Measurements from ENCODE around the gene SERTAD1. TPM values are rescaled to one million over a fixed set of nuclear protein-coding genes. Genes with fewer than 3 reads are reported as not detected.
A peak's percentile ranks its signal among the peaks of the same experiment; 100 is the strongest.
"Not testable (repeated sequence)": the region's sequence is repeated elsewhere in the genome, so short reads cannot be mapped to it uniquely, and the experiment has no call there.

The SERTAD1 gene
- polyA plus RNA-seq, 4 donors, result 6.3 to 11.2 (median 8.2) TPM

- DNase-seq (ENCODE audit: low read depth in 4 of 4, low spot score in 3 of 4), result no peak
Measured at GRCh38 chr19:40423938-40424337, 1.9 kb downstream of the SERTAD1 start.

- DNase-seq (ENCODE audit: low read depth in 4 of 4, low spot score in 3 of 4), result no peak
Measured at GRCh38 chr19:40422748-40423566, 2.8 kb downstream of the SERTAD1 start.

GRCh38 chr19:40421993-40422747 is 3.6 kb downstream of the SERTAD1 start:
- DNase-seq (ENCODE audit: low read depth in 4 of 4, low spot score in 3 of 4), result no peak

GRCh38 chr19:40420766-40421765 is 4.7 kb downstream of the SERTAD1 start:
- peak; percentile 66 to 89 (median 84) for DNase-seq (ENCODE audit: low read depth in 4 of 4, low spot score in 3 of 4)

GRCh38 chr19:40420451-40420765 is 5.4 kb downstream of the SERTAD1 start:
- DNase-seq (ENCODE audit: low read depth in 4 of 4, low spot score in 3 of 4), result no peak

- DNase-seq (ENCODE audit: low read depth in 4 of 4, low spot score in 3 of 4), result no peak
Measured at GRCh38 chr19:40419780-40420179, 6.0 kb downstream of the SERTAD1 start.

GRCh38 chr19:40419066-40419612 is 6.7 kb downstream of the SERTAD1 start:
- no peak for DNase-seq (ENCODE audit: low read depth in 4 of 4, low spot score in 3 of 4)

- DNase-seq (ENCODE audit: low read depth in 4 of 4, low spot score in 3 of 4), result no peak
Measured at GRCh38 chr19:40418040-40418439, 7.8 kb downstream of the SERTAD1 start.

- no peak for DNase-seq (ENCODE audit: low read depth in 4 of 4, low spot score in 3 of 4)
Measured at GRCh38 chr19:40417643-40417981, 8.2 kb downstream of the SERTAD1 start.

GRCh38 chr19:40416918-40417642 is 8.7 kb downstream of the SERTAD1 start:
- no peak for DNase-seq (ENCODE audit: low read depth in 4 of 4, low spot score in 3 of 4)

- no peak for DNase-seq (ENCODE audit: low read depth in 4 of 4, low spot score in 3 of 4)
Measured at GRCh38 chr19:40415768-40416167, 10.0 kb downstream of the SERTAD1 start.

- no peak for DNase-seq (ENCODE audit: low read depth in 4 of 4, low spot score in 3 of 4)
Measured at GRCh38 chr19:40414542-40415535, 11.0 kb downstream of the SERTAD1 start.

- no peak for DNase-seq (ENCODE audit: low read depth in 4 of 4, low spot score in 3 of 4)
Measured at GRCh38 chr19:40413291-40413845, 12.4 kb downstream of the SERTAD1 start, which contains the start of gene PRX. PRX (minus strand) TSS chr19:40413378; CDS start chr19:40407932, 5,446 bp downstream.

GRCh38 chr19:40412866-40413265 is 12.9 kb downstream of the SERTAD1 start:
- no peak for DNase-seq (ENCODE audit: low read depth in 4 of 4, low spot score in 3 of 4)

- no peak for DNase-seq (ENCODE audit: low read depth in 4 of 4, low spot score in 3 of 4)
Measured at GRCh38 chr19:40411958-40412499, 13.8 kb downstream of the SERTAD1 start.

- no peak for DNase-seq (ENCODE audit: low read depth in 4 of 4, low spot score in 3 of 4)
Measured at GRCh38 chr19:40411125-40411842, 14.5 kb downstream of the SERTAD1 start.

GRCh38 chr19:40410030-40410389 is 15.8 kb downstream of the SERTAD1 start:
- no peak for DNase-seq (ENCODE audit: low read depth in 4 of 4, low spot score in 3 of 4)

- not testable (repeated sequence) for DNase-seq (ENCODE audit: low read depth in 4 of 4, low spot score in 3 of 4)
Measured at GRCh38 chr19:40408598-40408925, 17.2 kb downstream of the SERTAD1 start.

All from left renal pelvis (tissue), 4 donors.